ENCODE results near the gene NDUFS1.
"Not testable (repeated sequence)": the region's sequence is repeated elsewhere in the genome, so short reads cannot be mapped to it uniquely, and the experiment has no call there.

Gene NDUFS1

GRCh38 chr2:206159346-206160124 is at the start of gene NDUFS1, which contains the start of gene EEF1B2:
Gene NDUFS1, minus strand, starts transcription at chr2:206159444. Its CDS starts 5,766 bp downstream, at chr2:206153678.
Gene EEF1B2, plus strand, starts transcription at chr2:206159895. Its CDS starts 85 bp downstream, at chr2:206159980.
- DNase-seq (ENCODE audit: low read depth): peak; percentile 95

GRCh38 chr2:206208900-206209299 is 49.7 kb upstream of the NDUFS1 start:
- DNase-seq (ENCODE audit: low read depth): no peak

GRCh38 chr2:206207316-206207715 is 48.1 kb upstream of the NDUFS1 start:
- DNase-seq (ENCODE audit: low read depth): not testable (repeated sequence)

GRCh38 chr2:206204710-206205109 is 45.5 kb upstream of the NDUFS1 start:
- no peak for DNase-seq (ENCODE audit: low read depth)

- DNase-seq (ENCODE audit: low read depth): no peak
Observed at GRCh38 chr2:206203331-206203730, 44.1 kb upstream of the NDUFS1 start.

GRCh38 chr2:206202446-206202845 is 43.2 kb upstream of the NDUFS1 start:
- DNase-seq (ENCODE audit: low read depth): no peak

GRCh38 chr2:206201075-206201848 is 42.0 kb upstream of the NDUFS1 start:
- DNase-seq (ENCODE audit: low read depth): no peak

GRCh38 chr2:206198677-206199076 is 39.4 kb upstream of the NDUFS1 start:
- no peak for DNase-seq (ENCODE audit: low read depth)

- DNase-seq (ENCODE audit: low read depth): no peak
Observed at GRCh38 chr2:206193671-206194357, 34.6 kb upstream of the NDUFS1 start.

GRCh38 chr2:206192157-206192556 is 32.9 kb upstream of the NDUFS1 start:
- DNase-seq (ENCODE audit: low read depth): no peak

GRCh38 chr2:206190689-206191088 is 31.4 kb upstream of the NDUFS1 start:
- no peak for DNase-seq (ENCODE audit: low read depth)

GRCh38 chr2:206190111-206190510 is 30.9 kb upstream of the NDUFS1 start:
- no peak for DNase-seq (ENCODE audit: low read depth)

- DNase-seq (ENCODE audit: low read depth): no peak
Observed at GRCh38 chr2:206189691-206190090, 30.4 kb upstream of the NDUFS1 start.

GRCh38 chr2:206181526-206181925 is 22.3 kb upstream of the NDUFS1 start:
- not testable (repeated sequence) for DNase-seq (ENCODE audit: low read depth)

GRCh38 chr2:206176901-206177300 is 17.7 kb upstream of the NDUFS1 start:
- DNase-seq (ENCODE audit: low read depth): no peak

GRCh38 chr2:206176121-206176520 is 16.9 kb upstream of the NDUFS1 start:
- no peak for DNase-seq (ENCODE audit: low read depth)

GRCh38 chr2:206173147-206173546 is 13.9 kb upstream of the NDUFS1 start:
- no peak for DNase-seq (ENCODE audit: low read depth)

GRCh38 chr2:206171624-206172397 is 12.6 kb upstream of the NDUFS1 start:
- DNase-seq (ENCODE audit: low read depth): not testable (repeated sequence)

GRCh38 chr2:206168230-206168629 is 9.0 kb upstream of the NDUFS1 start:
- not testable (repeated sequence) for DNase-seq (ENCODE audit: low read depth)

GRCh38 chr2:206164261-206164862 is 5.1 kb upstream of the NDUFS1 start:
- no peak for DNase-seq (ENCODE audit: low read depth)

- no peak for DNase-seq (ENCODE audit: low read depth)
Observed at GRCh38 chr2:206163251-206163880, 4.1 kb upstream of the NDUFS1 start.
